GM04503 (cell line): ENCODE results near the gene GATAD2A.

ENCODE experiments used
- DNase-seq: peaks from one replicate; pipeline ENCODE4 v3.0.0-alpha.2; 2012; ENCODE audit warnings: low read depth

Gene GATAD2A

GRCh38 chr19:19531951-19532805, 126.7 kb downstream of the GATAD2A start:
- DNase-seq, result no peak

- DNase-seq, result no peak
Observed at GRCh38 chr19:19532806-19533701, 127.6 kb downstream of the GATAD2A start.

GRCh38 chr19:19533841-19534240, 128.4 kb downstream of the GATAD2A start:
- no peak for DNase-seq

- DNase-seq, result no peak
Observed at GRCh38 chr19:19534556-19535265, 129.2 kb downstream of the GATAD2A start.

GRCh38 chr19:19535311-19536191, 130.1 kb downstream of the GATAD2A start:
- DNase-seq, result no peak

- DNase-seq, result no peak
Observed at GRCh38 chr19:19537075-19538048, 131.9 kb downstream of the GATAD2A start.

GRCh38 chr19:19538061-19538784, 132.7 kb downstream of the GATAD2A start, which contains the start of gene CILP2:
TSS of gene CILP2 (plus strand) at chr19:19538265. CDS start at chr19:19538350, 85 bp downstream.
- no peak for DNase-seq

- DNase-seq, result no peak
Observed at GRCh38 chr19:19538785-19539166, 133.3 kb downstream of the GATAD2A start.

GRCh38 chr19:19539698-19540063, 134.2 kb downstream of the GATAD2A start:
- DNase-seq, result no peak

GRCh38 chr19:19540064-19540714, 134.7 kb downstream of the GATAD2A start:
- DNase-seq, result no peak

- no peak for DNase-seq
Observed at GRCh38 chr19:19540715-19541515, 135.4 kb downstream of the GATAD2A start.

GRCh38 chr19:19541616-19542015, 136.1 kb downstream of the GATAD2A start:
- DNase-seq, result no peak

- DNase-seq, result no peak
Observed at GRCh38 chr19:19542507-19542906, 137.0 kb downstream of the GATAD2A start.

- DNase-seq, result no peak
Observed at GRCh38 chr19:19543101-19543500, 137.6 kb downstream of the GATAD2A start.

GRCh38 chr19:19543640-19544039, 138.2 kb downstream of the GATAD2A start:
- no peak for DNase-seq

GRCh38 chr19:19544257-19544953, 138.9 kb downstream of the GATAD2A start:
- no peak for DNase-seq

GRCh38 chr19:19544954-19545591, 139.6 kb downstream of the GATAD2A start:
- no peak for DNase-seq
